OCI-LY3 (cell line): ENCODE results near the gene SYNDIG1L.

Source experiments
- H2AFZ ChIP-seq: fragments of 200-600, 300-600 bp; shearing (Covaris generic); 2 replicates; pipeline ENCODE4 v1.6.0; 2014; ENCODE audit warnings: antibody characterized with exemption, low read depth, low read length
- H3K27ac ChIP-seq: fragments of 200-600, 300-600 bp; sonication (generic); 2 replicates; pipeline ENCODE4 v1.5.1; 2014; ENCODE audit warnings: mild to moderate bottlenecking, low read length, moderate library complexity, mixed read lengths
- H3K27me3 ChIP-seq: fragments of 200-600, 300-600 bp; sonication (generic); 2 replicates; pipeline ENCODE4 v1.6.1; 2014; ENCODE audit warnings: low read depth, low read length, mixed read lengths
- H3K36me3 ChIP-seq: fragments of 200-600, 300-600 bp; sonication (generic); replicated peaks from 2 replicates; pipeline ENCODE3; 2014; ENCODE audit warnings: low read depth, low read length, mixed read lengths
- H3K4me1 ChIP-seq: fragments of 300-600, 200-600 bp; sonication (generic); 2 replicates; pipeline ENCODE4 v1.6.1; 2014; ENCODE audit warnings: low read length, mixed read lengths
- H3K4me2 ChIP-seq: fragments of 200-600, 300-600 bp; sonication (generic); 2 replicates; pipeline ENCODE4 v1.6.1; 2014; ENCODE audit warnings: low read length, mixed read lengths
- H3K4me3 ChIP-seq: fragments of 300-600, 200-600 bp; sonication (generic); 2 replicates; pipeline ENCODE4 v1.5.1; 2014; ENCODE audit warnings: antibody characterized with exemption, mild to moderate bottlenecking, low read length, moderate library complexity
- H3K79me2 ChIP-seq: fragments of 300-600, 200-600 bp; shearing (Covaris generic); 2 replicates; pipeline ENCODE4 v1.6.1; 2014; ENCODE audit warnings: mild to moderate bottlenecking, low read length, mixed read lengths
- H3K9ac ChIP-seq: fragments of 300-600, 200-600 bp; shearing (Covaris generic); 2 replicates; pipeline ENCODE4 v1.6.0; 2014; ENCODE audit warnings: mild to moderate bottlenecking, low read length, moderate library complexity
- H3K9me3 ChIP-seq: fragments of 200-600, 300-600 bp; shearing (Covaris generic); 2 replicates; pipeline ENCODE4 v1.6.1; 2014; ENCODE audit warnings: low read length, mixed read lengths; ENCODE audit not compliant: insufficient read depth
- H4K20me1 ChIP-seq: fragments of 200-600, 300-600 bp; sonication (generic); 2 replicates; pipeline ENCODE4 v1.6.1; 2016; ENCODE audit warnings: low read length, mixed read lengths; ENCODE audit not compliant: insufficient read depth
- CTCF ChIP-seq: fragments of 200-600, 300-600 bp; sonication (generic); IDR thresholded peaks from 2 replicates; pipeline ENCODE4 v1.5.1; 2014; ENCODE audit warnings: antibody characterized with exemption, low read length, low read depth
- EZH2phosphoT487 ChIP-seq: fragments of 200-600 bp; shearing (Covaris generic); IDR thresholded peaks from 2 replicates; pipeline ENCODE4 v1.6.1; 2018; ENCODE audit warnings: antibody characterized with exemption, mixed run types, low read depth

The SYNDIG1L gene

GRCh38 chr14:74463697-74464096 is 37.7 kb upstream of the SYNDIG1L start:
- Histone ChIP-seq H2AFZ (no peak overlapping the region), H3K9me3 (no peaks in the 10 kb centered on the region), H4K20me1 (no peaks in the 10 kb centered on the region), H3K4me1 (peaks cover 5% of the 10 kb centered on the region; the same call in 1 of the 2 replicates), H3K36me3 (no peaks in the 10 kb centered on the region), H3K4me3 (no peak overlapping the region), H3K9ac (no peak overlapping the region), H3K27ac (no peak overlapping the region), H3K27me3 (peaks cover 13% of the 10 kb centered on the region; the same call in 1 of the 2 replicates), H3K4me2 (no peak overlapping the region), H3K79me2 (no peaks in the 10 kb centered on the region)
- no peak for TF ChIP-seq EZH2phosphoT487
- no peak for TF ChIP-seq CTCF

GRCh38 chr14:74462993-74463392 is 37.0 kb upstream of the SYNDIG1L start:
- Histone ChIP-seq H3K36me3 (no peaks in the 10 kb centered on the region), H2AFZ (no peak overlapping the region), H3K27ac (no peak overlapping the region), H3K4me2 (no peak overlapping the region), H3K4me1 (peaks cover 5% of the 10 kb centered on the region; the same call in 1 of the 2 replicates), H3K79me2 (no peaks in the 10 kb centered on the region), H3K9me3 (no peaks in the 10 kb centered on the region), H4K20me1 (no peaks in the 10 kb centered on the region), H3K27me3 (peaks cover 13% of the 10 kb centered on the region; the same call in 1 of the 2 replicates), H3K9ac (no peak overlapping the region), H3K4me3 (no peak overlapping the region)
- TF ChIP-seq EZH2phosphoT487 (no peak), CTCF (no peak)

- H3K4me2 ChIP-seq, result no peak overlapping the region
- no peak overlapping the region for H3K27ac ChIP-seq
- H3K4me3 ChIP-seq, result no peak overlapping the region
- no peaks in the 10 kb centered on the region for H3K36me3 ChIP-seq
- TF ChIP-seq EZH2phosphoT487 (no peak), CTCF (no peak)
- no peak overlapping the region for H2AFZ ChIP-seq
- no peak overlapping the region for H3K9ac ChIP-seq
- no peaks in the 10 kb centered on the region for H4K20me1 ChIP-seq
- H3K4me1 ChIP-seq, result peaks cover 5% of the 10 kb centered on the region; the same call in 1 of the 2 replicates
- H3K79me2 ChIP-seq, result no peaks in the 10 kb centered on the region
- H3K9me3 ChIP-seq, result no peaks in the 10 kb centered on the region
- H3K27me3 ChIP-seq, result peaks cover 13% of the 10 kb centered on the region; the same call in 1 of the 2 replicates
These were observed 34.0 kb upstream of the SYNDIG1L start for GRCh38 chr14:74459976-74460375.

- no peaks in the 10 kb centered on the region for H3K79me2 ChIP-seq
- H3K27me3 ChIP-seq, result peaks cover 12% of the 10 kb centered on the region; the same call in 1 of the 2 replicates
- H3K9me3 ChIP-seq, result no peaks in the 10 kb centered on the region
- H4K20me1 ChIP-seq, result no peaks in the 10 kb centered on the region
- H3K4me2 ChIP-seq, result peak overlapping the region; percentile 28; the same call in 1 of the 2 replicates
- H3K27ac ChIP-seq, result no peak overlapping the region
- TF ChIP-seq EZH2phosphoT487 (no peak), CTCF (peak; percentile 58)
- H3K4me1 ChIP-seq, result peaks cover 5% of the 10 kb centered on the region; the same call in 1 of the 2 replicates
- H3K4me3 ChIP-seq, result no peak overlapping the region
- H3K36me3 ChIP-seq, result no peaks in the 10 kb centered on the region
- peak overlapping the region; percentile 52; the same call in 1 of the 2 replicates for H2AFZ ChIP-seq
- H3K9ac ChIP-seq, result no peak overlapping the region
These were observed 33.4 kb upstream of the SYNDIG1L start for GRCh38 chr14:74459289-74459946.
